SK-N-DZ (cell line): Measurements from ENCODE around the gene SMOC2.
"Not testable (repeated sequence)": the region's sequence is repeated elsewhere in the genome, so short reads cannot be mapped to it uniquely, and the experiment has no call there.

Source experiments
- DNase-seq: peaks from one replicate; pipeline ENCODE4 v3.0.0-alpha.2; 2015; ENCODE audit warnings: low spot score

Gene SMOC2

DNA sequence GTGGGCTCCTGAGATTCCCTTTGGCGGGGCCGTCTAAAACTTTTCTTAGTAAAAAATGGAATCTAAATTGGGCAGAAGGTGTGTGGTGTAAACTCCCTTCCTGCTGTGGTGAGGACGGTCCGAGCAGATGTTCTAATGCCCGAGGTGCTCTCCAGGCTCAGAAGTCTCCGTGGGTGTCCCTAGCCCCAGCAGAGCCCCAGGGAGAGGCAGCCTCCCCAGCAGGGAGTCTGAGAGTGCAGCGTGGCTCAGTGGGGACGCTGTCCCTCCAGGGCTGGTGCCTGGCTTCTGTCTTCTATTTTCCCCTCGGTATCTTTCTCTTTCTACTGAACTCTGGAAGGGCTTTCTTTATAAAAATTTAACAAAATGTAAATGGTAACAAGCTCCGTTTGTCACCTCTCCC lies 208.2 kb downstream of the SMOC2 start:
- DNase-seq = no peak

DNA sequence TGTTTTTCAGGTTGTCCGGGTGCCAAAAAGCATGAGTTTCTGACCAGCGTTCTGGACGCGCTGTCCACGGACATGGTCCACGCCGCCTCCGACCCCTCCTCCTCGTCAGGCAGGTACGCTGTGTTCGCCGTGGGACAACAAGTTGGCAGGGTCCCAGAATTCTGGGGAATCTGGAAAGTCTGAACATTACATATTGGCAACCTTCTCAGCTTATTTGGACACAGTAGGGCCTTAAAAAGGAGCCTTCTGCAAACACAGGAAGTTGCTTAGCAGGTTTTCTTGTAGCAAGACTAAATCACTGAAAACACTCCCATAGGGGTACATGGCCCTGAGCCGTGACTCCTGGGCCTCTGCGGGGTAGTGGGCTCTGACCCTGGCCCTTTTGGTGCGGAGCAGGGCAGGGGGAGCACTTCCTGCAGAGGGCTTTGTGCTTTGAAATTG lies 209.7 kb downstream of the SMOC2 start:
- no peak for DNase-seq

DNA sequence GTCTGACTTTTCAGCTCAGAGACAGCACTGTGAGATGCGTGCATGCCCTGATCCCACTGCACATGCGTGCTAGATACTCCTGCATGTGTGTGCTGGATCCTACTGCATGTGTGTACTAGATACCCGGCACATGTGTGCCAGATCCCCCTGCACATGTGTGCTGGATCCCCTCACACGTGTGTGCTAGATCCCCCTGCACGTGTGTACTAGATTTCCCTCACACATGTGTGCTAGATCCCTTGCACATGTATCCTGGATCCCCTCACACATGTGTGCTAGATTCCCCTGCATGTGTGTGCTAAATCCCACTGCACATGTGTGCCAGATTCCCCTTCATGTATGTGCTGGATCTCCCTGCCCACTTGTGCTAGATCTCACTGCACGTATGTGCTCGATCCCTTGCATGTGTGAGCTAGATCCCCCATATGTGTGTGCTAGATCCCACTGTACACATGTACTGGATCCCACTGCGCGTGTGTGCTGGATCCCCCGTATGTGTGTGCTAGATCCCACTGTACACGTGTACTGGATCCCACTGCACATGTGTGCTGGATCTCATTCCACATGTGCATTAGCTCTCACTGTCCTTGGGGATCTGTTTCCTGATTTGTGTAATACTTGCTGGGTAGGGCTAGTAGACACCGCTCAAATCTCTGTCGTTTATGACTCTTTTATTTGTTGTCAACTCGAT lies 214.6 kb downstream of the SMOC2 start:
- no peak for DNase-seq

DNA sequence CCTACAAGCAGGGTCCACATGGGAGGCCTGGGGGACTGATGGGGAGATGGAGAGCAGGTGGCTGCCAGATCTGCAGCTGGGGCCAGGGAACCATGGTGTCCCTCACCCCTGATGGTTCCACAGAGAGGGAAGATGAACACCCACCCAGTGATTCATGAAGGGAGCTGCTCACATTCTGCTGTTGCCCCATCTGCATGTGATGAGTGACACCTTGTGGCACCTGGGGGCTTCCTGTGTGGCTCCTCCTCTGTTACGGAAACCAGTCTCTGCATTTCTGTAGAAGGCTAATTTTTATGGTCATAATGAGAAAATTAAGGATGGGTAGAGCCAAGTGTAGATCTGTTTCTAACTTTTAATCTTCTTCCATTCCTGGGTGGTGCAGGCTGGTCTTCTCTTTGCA lies 217.1 kb downstream of the SMOC2 start:
- DNase-seq = no peak

DNA sequence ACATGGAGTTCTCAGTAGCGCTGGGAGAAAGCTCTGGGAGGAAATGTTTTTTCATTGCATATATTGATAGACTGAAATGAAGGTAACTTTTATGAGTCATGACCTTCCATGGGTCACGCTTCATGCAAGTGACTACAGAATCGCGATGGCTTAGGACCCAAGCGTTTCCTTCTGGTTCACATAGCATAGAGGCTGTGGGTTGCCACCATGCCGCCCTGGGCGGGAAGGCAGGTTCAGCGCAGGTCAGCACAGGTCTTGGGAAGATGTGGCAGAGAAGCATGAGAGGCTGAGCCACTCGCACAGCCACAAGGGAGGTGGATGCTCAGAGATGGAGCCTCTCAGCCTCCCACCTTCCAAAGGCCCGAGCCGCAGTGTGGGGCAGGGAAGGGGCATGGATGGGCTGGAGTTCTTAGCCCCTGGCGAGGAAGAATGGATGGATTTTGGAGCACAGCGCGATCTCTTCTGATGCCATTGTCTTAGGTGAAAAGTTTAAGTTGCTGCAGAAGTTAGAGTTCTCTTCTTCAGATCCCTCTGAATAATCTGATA lies 219.5 kb downstream of the SMOC2 start:
- no peak for DNase-seq

DNA sequence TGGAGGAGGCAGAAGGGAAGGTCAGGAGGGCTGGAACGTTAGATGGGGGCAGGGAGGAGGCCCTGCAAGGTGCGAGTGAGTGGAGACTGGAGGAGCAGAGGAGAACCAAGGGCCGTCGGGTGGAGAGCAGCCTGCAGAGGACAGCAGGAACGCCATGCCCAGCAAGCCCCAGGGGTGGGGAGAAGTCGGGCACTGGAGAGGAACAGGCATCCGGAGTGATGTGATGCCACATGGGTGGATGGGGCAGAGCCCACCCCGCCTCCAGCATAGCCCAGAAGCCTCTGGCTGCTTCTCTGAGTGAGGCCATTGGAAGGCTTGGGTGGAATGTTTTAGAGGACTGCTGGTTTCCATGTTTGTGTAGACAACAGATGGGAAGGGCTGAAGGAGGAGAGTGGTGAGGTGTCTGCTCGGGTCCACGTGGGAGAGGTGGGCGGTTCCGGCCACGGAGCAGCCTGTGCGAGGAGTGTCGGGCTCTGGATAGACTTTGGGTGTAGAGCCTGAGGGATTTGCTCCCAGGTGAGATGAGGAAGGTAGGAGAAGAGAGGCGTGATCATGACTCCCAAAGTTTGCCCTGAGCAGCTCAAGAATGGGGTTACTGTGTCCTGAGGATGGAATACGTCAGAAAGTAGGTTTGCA lies 221.4 kb downstream of the SMOC2 start:
- no peak for DNase-seq

DNA sequence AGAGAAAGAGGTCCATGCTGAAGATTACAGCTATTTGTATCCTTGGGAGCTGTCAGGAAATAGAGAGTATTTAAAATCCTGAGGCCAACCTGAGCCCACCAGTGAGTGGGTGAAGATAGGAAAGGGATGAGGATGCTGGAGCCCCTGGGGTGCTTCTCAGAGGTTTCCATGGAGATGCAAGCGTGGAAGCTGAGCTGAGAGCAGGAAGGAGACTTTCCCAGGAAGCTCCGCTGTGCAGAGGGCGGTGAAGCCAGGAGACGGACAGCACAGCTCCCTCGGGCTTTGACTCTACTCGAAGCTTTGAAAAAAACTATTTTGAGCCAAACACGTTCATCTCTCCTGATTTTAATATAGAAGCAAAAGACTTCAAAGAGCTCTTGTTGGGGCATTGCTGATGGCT lies 222.1 kb downstream of the SMOC2 start:
- no peak for DNase-seq

DNA sequence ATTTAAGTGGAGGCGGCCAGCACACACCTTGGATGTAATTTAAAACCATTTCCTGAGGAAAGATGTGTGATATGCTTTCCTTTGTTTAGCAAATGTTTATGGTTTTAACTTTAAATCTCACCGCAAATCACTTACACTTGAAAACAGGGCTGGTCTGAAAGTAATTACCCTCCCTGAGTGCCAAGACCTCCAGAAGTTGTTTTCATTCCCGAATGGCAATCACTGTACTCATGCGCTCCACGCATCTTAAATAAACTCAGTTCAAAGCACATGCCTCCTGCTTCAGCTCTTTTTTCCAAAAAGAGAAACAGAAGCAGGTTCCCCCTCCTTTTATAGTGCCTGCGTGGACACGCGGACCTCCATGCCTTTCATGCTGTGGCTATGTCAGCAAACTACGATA lies 224.0 kb downstream of the SMOC2 start:
- DNase-seq = no peak

DNA sequence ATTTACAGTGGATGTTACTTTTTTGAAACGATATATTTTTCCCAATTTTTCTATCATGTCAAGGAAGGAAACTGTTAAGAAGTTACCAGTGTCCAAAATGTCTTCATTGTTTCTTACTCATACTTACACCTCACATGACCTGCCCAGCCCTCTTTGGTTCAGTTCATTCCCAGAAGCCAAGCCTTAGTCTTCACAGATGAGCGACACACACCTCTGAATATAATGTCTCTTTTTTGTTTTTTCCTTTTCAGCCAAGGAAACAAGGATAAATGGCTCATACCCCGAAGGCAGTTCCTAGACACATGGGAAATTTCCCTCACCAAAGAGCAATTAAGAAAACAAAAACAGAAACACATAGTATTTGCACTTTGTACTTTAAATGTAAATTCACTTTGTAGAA lies 225.2 kb downstream of the SMOC2 start:
- no peak for DNase-seq

DNA sequence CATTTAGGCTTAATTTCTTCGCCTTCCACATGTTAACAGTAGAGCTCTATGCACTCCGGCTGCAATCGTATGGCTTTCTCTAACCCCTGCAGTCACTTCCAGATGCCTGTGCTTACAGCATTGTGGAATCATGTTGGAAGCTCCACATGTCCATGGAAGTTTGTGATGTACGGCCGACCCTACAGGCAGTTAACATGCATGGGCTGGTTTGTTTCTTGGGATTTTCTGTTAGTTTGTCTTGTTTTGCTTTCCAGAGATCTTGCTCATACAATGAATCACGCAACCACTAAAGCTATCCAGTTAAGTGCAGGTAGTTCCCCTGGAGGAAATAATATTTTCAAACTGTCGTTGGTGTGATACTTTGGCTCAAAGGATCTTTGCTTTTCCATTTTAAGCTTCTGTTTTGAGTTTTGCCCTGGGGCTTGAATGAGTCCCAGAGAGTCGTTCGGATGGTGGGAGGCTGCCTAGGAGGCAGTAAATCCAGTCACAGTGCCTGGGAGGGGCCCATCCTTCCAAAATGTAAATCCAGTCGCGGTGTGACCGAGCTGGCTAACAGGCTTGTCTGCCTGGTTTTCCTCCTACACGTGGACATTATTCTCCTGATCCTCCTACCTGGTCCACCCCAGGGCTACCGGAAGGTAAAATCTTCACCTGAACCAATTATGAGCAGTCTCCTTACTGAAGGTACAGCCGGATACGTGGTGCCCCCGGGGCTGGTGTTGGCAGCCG lies 225.9 kb downstream of the SMOC2 start:
- DNase-seq = no peak

DNA sequence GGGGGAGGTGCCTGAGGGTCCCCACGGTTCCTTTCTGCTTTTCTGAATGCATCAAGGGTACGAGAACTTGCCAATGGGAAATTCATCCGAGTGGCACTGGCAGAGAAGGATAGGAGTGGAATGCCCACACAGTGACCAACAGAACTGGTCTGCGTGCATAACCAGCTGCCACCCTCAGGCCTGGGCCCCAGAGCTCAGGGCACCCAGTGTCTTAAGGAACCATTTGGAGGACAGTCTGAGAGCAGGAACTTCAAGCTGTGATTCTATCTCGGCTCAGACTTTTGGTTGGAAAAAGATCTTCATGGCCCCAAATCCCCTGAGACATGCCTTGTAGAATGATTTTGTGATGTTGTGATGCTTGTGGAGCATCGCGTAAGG lies 226.4 kb downstream of the SMOC2 start:
- no peak for DNase-seq

DNA sequence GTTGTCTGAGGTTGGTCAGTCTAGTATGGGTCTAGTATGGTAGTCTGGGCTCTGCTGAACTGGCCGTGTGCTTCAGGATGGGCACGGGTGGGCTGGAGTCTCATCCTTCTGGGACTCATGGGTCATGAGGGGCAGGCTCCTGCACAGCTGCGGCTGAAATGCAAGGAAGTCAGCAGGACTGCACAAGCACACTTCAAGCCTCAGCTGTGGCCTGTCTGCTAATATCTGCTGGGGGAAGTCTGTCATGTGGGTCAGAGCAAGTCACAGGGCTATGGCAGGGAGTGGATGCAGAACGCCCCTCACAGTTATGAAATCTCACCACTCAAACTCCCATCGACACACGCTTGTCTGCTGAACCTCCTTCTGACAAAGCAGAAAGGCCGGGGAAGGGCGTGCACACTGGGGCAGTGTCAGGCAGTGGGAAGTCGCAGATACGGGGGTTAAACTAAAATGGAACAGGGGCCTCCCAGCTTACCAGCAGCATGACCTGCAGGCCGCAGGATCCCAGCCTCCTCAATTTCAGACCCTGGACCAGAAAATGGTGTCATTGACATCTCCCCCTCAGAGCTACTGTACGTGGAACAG lies 229.5 kb downstream of the SMOC2 start:
- no peak for DNase-seq

DNA sequence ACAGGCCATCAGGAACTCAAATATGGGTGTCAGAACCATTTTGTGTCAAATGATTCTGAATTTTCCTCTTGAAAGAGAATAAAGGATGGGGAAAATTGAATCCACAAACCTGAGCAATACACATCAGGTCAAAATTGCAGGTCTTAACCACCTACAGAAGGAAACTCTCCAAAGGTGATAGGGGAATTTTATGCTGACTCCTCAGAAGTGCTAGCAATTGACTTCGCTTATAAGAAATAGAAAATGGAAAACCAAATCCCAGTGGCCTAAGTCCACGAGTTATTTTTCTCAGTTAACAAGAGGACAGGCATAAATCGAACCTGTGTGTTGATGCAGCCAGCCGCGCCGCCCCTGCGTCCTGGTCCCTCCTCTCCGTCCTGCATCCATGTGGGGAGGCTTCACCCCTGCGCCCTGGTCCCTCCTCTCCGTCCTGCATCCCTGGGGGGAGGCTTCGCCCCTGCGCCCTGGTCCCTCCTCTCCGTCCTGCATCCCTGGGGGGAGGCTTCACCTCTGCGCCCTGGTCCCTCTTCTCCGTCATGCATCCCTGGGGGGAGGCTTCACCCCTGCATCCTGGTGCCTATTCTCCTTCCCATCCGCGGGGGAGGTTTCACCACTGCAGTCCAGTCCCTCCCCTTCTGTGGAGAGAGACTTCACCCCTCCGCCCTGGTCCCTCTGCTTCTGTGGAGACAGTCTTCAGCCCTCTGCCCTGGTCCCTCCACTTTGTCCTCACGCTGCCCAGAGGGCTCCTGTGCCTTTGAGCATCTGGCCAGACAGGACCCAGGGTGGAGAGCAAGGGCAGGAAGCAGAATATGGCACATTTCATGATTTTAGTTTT lies 230.3 kb downstream of the SMOC2 start:
- no peak for DNase-seq

DNA sequence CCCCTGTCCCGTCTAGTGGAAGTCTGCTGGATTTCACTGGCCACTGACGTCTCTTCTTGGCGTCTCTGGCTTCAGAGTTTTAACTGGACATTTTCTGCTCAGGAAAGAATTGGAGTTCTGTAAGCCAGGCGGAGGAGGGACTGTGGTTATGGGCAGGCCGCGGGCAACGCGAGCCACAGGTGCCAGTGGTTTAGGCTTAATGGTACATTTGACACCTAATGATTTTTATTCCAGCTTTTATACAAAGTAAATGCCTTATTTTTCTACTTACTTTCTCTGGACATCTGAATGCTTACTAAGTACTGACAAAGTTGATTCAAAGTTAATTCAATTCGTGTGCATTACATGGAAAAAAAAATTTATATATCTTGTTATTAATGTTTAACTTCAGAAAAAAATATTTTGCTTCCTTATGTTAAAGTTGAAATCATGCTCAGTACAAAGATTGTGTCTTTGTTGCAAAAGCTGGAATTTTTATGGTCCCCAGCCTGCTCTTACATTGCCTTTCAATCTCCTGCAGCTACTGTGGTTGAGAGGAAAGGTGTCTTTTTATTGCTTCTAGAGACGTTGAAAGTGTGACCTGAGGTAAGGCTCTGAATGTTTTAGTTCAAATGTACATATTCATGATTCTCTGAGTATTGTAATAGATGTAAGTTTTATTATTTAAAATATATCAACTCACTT lies 231.0 kb downstream of the SMOC2 start:
- DNase-seq = no peak

DNA sequence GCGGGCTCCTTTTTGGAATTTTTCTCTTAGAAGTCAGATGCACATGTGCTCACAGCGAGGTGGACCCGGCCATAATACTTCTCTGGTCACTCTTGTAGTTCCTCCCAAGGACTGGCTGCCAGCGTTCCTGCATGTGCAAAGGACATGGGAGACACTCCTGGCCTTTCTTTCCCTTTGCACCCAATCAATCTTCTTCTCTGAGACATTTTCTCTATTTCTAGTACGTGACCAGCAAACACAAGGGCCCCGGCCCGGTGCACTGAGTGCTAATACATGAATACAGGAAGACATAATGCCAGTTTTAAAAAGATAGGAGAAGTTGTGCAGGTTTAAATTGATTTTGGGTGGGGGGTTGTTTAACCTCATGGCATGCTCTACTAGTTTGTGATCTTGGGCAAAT lies 233.6 kb downstream of the SMOC2 start:
- no peak for DNase-seq

DNA sequence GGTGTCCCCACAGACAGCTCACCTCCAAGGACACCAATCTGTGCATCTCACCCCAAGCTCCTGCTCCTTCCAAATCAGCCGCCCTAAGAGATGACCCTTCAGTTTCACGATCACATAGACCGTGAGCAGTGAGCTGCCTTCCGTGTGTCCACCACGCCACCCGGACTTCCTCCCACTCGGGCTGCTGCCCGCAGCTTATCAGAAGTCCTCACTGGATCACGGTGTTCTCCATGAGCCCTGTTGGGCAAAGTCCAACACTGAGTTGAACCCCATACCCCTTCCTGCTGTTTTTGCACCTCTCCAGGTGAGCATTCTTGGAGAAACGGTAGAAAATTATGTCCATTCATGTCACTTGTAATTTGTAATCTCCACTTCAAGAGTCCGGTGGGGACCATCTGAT lies 234.4 kb downstream of the SMOC2 start:
- no peak for DNase-seq

DNA sequence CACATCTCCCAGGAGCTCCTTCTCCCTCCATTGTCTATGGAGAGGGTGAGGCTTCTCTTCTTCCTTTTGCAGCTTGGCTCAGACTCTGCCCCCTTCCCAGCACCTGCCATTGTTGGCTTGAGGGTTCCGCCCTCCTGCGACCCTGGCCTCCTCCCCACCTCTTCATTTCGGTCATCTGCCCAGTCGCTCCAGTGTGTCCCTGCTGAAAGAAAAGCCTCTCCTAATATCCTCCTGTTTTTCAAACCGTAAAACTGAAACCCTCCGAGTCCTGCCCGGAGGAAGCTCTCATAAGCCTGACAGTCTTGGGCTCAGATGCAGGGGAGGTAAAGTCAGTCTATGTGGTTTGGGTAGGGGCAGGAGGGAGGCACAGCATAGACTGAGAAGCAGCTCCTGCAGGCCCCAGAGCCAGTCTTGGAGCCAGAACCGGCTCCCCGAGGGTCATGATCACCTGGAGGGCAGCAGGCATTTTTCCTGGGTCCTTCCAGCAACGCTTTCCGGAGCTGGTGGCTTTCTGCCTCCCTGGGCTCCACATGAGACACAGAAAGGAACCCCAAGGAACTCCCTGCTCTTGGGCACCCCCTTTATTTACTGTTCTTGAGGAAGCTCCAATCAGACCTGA lies 235.1 kb downstream of the SMOC2 start:
- no peak for DNase-seq

DNA sequence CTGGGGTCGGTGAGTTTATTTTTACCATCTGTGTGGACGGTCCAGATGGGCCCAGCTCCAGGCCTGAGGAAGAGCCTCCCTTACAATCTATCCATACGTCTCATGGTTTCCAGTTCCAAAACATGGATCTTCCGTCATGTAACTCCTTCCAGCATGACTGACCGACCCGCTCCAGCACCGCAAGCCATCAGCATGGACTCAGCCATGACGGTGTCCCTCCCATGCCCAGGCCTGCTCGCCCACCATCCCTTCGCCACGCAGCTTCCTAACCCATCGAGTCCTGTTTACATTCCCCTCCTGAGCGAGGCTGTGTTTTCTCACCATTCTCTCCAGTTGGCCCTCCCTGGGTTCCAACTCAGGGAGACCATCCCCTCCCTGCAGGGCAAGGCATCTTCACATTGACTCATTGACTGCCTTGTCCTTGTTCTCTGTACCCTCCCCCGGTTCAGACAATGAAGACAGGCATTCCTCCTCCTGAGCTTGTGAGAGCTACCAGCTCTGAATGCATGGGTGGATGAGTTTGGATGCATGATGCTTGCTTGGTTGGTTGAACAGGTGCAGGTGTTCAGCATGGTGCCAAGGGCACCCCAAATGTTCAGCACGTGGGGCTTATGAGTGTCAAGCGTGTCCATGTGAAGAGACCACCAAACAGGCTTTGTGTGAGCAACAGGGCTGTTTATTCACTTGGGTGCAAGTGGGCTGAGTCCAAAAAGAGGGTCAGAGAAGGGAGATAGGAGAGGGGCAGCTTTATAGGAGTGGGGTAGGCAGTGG lies 235.8 kb downstream of the SMOC2 start:
- no peak for DNase-seq

DNA sequence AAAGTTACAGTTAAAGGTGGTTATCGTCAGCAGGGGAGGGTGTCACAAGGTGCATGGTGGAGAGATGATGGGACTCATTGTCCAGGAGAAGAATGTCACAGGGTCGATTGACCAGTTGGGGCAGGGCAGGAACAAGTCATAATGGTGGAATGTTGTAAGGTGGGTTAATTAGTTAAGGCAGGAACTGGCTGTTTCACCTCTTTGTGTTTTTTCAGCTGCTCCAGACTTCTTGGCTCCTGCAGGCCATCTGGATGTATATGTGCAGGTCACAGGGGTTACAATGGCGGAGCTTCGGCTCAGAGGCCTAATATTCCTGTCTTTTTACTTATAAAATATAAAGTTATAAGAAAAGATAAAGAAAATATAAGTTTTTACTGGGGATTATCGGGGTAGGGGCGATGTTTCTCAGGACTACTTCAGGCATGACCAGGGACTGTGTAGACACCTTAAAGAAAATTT lies 236.4 kb downstream of the SMOC2 start:
- not testable (repeated sequence) for DNase-seq
